ENCODE results near the gene CCL17.
"Not testable (repeated sequence)": the region's sequence is repeated elsewhere in the genome, so short reads cannot be mapped to it uniquely, and the experiment has no call there.

Gene CCL17

DNA sequence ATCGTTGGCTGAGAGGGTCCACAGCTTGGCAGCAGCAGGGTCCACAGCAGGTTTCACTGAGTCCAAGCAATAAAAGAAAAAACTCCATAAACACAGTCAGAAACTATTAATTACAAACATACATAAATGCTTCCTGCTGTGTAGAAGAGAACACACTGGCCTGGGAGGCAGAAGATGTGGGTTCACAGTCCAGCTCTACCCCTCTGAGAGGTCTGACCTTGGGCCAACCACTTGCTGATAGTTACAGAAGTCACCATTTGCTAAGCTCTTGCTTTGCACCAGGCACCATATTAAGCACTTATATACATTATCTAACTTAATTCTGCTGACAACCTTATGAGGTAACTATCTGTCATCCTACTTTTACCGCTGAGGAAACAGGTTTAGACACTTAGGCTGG is 27.9 kb downstream of the CCL17 start:
- no peak for DNase-seq (ENCODE audit: low read depth in 2 of 2)

DNA sequence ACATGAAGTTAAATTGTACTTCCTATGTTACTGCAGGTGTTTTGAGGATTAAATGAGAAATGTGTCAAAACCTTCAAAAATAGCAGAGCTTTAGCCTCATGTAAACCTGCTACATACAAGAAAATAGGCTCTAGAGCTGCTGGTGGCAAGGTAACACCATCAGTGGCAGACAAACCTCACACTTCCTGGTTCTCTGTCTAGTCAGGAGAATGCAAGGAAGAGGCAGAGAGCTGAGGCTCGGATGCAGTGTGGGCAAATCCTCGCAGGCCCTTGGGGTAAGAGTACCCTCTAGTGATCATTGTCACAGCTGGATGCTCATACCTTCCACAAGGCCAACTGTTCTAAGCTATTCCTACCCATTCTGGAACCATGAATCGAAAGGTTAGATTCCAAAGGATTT is 28.4 kb downstream of the CCL17 start:
- no peak for DNase-seq (ENCODE audit: low read depth in 2 of 2)

DNA sequence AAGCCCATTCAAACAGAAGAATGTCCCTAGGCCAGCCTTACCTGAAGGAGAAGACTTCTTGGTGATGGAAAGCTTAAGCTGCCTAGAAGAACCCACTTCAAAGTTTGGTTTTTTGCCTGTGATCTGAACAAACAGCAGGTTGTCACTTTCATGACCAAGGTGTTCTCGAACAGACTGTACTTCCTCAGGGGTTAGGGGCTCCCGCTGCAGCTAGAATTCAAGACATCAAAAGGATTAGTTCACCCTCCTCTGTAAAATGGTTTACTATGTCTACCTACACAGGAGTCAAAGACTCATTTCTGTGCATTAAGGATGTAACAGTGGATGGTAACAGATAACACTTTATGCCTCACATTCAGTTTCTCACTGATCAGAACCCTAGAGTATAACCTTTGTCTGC is 29.4 kb downstream of the CCL17 start:
- no peak for DNase-seq (ENCODE audit: low read depth in 2 of 2)

DNA sequence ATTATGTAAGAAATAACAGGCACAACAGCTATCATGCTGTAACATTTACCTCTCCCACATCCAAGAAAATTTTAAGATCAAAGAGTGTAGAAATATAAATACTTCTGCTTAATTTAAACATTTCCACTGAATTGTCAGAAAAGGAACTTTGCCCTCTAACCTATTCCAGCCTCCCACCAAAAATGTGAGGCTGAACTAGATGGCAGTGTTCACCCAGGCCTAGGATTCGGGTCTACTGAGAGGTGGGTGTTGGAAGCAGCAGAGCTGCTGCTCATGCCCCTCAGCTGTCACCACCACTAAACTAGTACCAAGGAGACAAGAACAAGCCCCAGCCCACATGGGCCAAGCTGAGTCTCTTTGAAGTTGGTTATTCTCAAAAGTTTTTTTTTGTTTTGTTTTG is 31.3 kb downstream of the CCL17 start:
- DNase-seq (ENCODE audit: low read depth in 2 of 2): no peak

DNA sequence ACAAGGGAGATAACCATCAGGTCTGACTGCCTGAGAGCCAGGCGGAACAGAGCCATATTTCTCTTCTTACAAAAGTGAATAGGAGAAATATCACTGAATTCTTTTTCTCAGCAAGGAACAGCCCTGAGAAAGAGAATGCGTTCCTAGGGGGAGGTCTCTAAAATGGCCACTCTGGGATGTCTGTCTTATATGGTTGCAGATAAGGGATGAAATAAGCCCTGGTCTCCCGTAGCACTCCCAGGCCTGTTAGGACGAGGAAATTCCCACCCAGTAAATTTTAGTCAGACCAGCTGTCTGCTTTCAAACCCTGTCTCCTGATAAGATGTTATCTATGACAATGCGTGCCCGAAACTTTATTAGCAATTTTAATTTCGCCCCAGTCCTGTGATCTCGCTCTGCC is 35.4 kb downstream of the CCL17 start:
- DNase-seq (ENCODE audit: low read depth in 2 of 2): not testable (repeated sequence)

DNA sequence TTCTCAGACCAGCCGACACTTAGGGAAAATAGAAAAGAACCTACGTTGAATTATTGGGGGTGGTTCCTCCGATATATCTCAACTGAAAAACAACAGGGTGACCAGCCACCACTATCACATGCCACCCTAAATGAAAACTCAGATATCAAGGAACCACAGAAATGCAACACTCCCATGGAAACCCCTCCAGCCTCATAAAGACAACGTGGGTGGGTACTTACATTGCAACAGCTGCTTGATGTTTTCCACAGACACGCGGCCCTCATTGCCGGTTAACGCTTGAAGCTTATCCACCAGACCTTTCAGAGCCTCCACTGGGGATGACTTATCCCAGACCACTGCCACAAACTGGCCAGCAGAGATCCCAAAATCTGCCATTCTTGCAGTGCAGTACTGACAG is 36.0 kb downstream of the CCL17 start:
- not testable (repeated sequence) for DNase-seq (ENCODE audit: low read depth in 2 of 2)

DNA sequence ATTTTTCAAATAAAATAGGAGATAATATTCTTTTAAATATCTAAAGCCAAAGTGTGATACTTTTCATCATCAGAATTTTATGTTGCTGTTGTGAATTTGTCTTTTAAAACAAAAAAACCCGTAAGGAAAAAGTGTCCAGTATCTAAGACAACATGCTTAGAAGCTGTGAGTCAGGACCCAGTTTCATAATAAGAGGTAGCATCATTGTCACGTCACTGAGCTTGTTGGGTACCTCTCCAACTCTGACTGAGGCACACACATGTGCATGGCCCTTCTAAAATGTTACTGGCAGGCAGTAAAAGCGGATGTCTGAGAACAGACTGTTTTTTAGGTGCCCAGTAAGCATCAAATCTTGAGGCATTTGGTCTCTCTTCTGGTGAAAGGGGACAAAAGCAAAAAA is 40.1 kb downstream of the CCL17 start:
- no peak for DNase-seq (ENCODE audit: low read depth in 2 of 2)

DNA sequence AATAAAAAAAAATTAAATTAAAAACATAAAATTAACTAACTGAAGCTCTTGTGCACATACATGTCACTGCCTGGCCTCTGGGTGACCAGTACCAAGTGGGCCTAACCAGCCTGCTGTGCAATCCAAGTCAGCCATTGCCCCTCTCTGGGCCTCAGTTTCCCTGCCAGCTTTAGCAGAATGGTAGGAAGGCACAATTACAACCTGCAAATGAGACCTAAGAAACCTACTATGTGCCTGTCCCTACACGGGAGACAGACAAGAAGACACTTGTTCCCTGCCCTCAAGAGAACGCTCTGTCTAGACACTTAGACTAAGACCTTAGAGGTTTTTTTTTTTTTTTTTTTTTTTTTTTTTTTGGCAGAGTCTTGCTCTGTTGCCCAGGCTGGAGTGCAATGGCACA is 40.9 kb downstream of the CCL17 start:
- no peak for DNase-seq (ENCODE audit: low read depth in 2 of 2)

DNA sequence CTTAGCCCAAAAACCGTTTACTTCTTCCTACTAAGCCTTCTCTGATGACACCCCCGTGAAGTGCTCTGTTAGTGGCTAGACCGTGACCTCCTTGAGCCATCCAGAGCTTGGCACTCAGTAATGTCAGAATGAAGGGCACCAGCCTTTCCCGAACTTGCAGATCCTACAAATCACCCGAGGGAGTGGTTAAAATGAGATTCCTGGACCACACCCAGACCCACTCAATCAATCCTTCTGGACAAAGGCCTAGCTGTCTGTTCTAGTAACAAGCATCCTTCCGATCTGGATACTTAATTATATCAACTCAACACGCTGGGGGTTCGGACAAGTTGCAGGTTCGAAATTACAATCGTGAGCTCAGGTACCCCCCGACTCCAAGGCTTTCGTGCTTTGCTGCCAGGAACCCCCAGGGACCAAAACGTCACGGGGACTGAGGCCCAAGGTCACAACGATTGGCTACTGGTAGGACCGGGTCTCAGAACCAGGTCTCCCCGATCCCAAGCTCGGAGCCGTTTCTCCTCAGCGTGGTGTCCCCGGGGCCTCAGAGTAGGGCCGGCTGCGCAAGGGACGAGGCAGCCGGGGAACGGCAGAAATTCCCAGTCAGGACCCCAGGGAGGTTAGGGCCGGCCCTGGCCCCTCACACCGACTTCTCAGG is 42.1 kb downstream of the CCL17 start:
- no peak for DNase-seq (ENCODE audit: low read depth in 2 of 2)

DNA sequence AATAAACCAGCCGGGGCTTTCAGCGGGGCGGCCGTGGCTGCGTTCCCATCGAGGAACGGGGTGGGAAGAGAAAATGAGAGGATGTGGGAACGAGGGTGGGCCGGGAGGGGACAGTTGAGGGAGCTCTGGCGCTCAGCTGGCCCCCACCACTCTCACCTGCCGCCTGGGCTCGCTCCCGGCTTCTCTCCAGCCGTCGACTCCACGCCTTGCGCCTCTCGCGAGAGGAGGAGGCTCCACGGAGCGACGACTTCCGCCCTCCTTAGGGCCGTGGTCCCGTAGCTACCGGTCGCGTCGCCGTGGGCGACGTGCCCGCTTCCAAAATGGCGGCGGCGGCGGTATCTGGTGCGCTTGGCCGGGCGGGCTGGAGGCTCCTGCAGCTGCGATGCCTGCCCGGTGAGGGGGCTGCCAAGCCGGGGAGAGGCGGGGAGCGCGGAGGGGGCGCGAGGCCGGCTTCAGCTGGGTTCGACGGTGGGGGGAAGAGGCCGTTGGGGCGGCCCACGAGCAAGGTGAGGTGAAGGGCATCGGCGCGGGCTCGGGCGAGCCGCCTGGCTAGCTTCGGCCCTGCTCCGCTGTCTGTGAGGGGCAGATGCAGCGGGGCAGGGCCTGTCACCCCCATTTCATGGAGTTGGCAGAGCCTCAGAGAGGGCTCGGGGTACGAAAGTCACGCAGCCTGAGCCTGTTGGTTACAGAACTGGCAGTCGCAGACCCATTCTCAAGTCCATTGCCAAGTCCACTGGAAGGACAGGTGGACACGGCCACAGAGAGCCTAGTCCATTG is 42.8 kb downstream of the CCL17 start, which contains the start of the genes CIAPIN1 and COQ9:
Gene CIAPIN1, minus strand, starts transcription at position 200 of the 777 bp plus-strand sequence. CDS start 6,457 bp downstream, outside the sequence.
Gene COQ9, plus strand, starts transcription at position 294 of the 777 bp plus-strand sequence. Its CDS starts 27 bp downstream, at position 321.
- peak; percentile 82 to 84 for DNase-seq (ENCODE audit: low read depth in 2 of 2)

DNA sequence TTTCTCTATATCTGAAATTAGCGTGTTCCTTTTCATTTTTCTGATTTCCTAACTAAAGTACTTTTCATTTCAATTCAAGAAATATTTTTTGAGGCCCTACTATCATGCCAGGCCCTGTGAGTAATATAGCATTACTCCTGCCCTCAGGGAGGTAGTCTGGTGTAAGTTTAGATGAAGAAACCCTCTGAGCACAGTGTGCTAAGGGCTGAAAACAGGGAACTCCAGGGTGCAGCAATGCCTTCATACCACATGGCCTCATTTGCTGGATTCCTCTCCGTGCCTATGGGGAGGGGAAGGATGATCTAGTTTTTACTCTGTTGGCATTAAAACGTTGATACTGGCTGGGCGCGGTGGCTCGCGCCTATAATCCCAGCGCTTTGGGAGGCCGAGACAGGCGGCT is 47.5 kb downstream of the CCL17 start:
- no peak for DNase-seq (ENCODE audit: low read depth in 2 of 2)

DNA sequence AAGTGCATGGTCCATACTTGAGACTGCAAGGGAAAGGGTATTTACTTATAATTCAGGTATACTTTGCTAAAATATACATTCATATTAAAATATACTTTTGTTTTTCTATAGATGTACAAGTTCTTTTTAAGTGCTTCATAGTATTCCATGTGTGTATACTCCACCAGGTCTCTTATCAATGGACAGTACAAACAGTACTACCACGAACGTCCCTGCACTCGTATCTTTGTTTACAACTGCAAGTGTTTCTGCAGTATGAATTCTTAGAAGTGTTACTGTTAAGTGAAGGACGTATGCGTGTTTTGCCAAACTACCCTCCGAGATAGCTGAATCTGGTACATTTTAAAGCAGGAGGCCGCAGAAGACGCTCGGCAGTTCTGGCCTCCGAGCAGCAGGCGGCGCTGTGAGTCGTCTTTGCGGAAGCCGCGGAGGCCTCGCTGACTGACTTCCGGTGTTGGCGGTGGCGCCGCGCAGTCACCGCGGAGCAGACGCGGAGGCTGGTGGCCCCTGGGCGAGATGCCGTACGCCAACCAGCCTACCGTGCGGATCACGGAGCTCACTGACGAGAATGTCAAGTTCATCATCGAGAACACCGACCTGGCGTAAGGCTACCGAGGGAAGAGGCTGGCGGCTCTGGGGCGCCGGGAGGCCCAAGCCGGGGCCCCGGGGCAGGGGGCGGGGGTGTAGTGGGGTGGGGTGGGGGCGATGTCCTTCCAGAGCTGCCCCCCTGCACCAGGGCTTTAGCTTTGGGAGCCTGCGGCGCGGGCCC is 57.8 kb downstream of the CCL17 start, which contains the start of gene POLR2C:
Gene POLR2C, plus strand, starts transcription at position 471 of the 769 bp plus-strand sequence. Its CDS starts 46 bp downstream, at position 517.
- peak; percentile 81 to 88 for DNase-seq (ENCODE audit: low read depth in 2 of 2)

DNA sequence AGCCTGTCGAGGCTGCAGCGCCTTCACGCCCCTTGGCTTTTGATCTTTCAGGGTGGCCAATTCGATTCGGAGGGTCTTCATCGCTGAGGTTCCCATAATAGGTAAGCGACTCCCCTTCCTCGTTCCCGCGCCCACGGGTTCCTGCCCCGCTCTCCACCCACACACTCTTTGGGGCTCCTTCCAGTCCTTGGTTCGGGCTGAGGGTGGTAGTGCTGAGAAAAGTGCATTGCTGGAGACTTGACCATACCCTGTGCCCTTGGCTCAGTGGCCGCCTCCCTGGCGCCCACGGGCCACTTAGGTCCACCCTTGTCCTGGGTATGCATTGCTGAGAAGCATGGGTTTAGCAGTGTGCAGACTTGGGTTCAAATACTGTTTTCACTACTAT is 58.4 kb downstream of the CCL17 start:
- no peak for DNase-seq (ENCODE audit: low read depth in 2 of 2)

DNA sequence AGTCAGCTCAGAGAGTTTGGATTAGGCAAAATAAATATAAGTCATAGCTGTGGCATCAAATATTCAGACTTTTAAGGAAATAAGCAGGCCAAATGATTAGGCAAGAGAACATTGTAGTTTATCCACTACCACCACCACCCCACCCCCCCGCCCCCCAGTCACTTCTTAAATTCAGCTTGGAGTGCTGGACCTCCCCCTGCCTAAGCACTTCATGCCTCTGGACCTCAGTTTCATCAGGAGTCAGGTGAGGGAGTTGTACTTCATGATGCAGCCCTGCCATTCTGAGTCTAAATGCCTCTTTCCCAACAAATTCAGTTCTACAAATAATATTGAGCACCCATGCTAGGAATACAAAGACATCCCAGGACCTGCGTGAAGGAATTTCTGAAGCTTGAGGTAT is 60.0 kb downstream of the CCL17 start:
- DNase-seq (ENCODE audit: low read depth in 2 of 2): no peak

Measured in activated CD8-positive, alpha-beta memory T cell treated with anti-CD3 and anti-CD28 coated beads for 4 hours (primary cell).